HepG2 (cell line): ENCODE results near the gene CARMIL1. TPM values are rescaled to one million over a fixed set of nuclear protein-coding genes. Genes with fewer than 3 reads are reported as not detected.

Source experiments
- ATAC-seq: fragments of 200-7000 bp; cut with Tn5 transposase; 3 replicates; pipeline ENCODE4 v1.9.1; 2020; ENCODE audit warnings: mild to moderate bottlenecking, moderate library complexity
- BruUV-seq: library from RNA; stranded (reverse); fragments of 400-500 nt; replicated peaks from 2 replicates; lab custom pipeline; 2021; lab: Mats Ljungman, UMichigan
- CTCF ChIA-PET: fragments of 300-600 bp; formaldehyde crosslinking; extraction: SDS; loops from one replicate; lab custom pipeline; 2021; ENCODE audit warnings: low total read pairs, inconsistent platforms, low intra/inter-chr PET ratio; lab: Yijun Ruan, JAX
- POLR2A ChIA-PET: fragments of 350-600 bp; sonication (Branson Sonifier 250); formaldehyde crosslinking; loops from one replicate; lab custom pipeline; 2020; ENCODE audit warnings: antibody characterized with exemption, inconsistent platforms; lab: Yijun Ruan, JAX
- DNase-seq: peaks from one replicate; pipeline ENCODE4 v3.0.0-alpha.2; 2015; ENCODE audit warnings: low spot score
- FAIRE-seq: peaks from 3 replicates; lab custom pipeline; 2011; peaks lifted over from hg19 to GRCh38; lab: Jason Lieb, UNC
- H2AFZ ChIP-seq: one replicate; pipeline ENCODE4 v1.6.1; 2011; ENCODE audit warnings: low read length, inconsistent platforms
- H3K27ac ChIP-seq: fragments of 300-600 bp; 3 replicates; pipeline ENCODE4 v1.8.0; 2011; ENCODE audit warnings: mixed run types, mild to moderate bottlenecking, mixed read lengths, low read length, inconsistent platforms; ENCODE audit not compliant: insufficient read depth; ENCODE audit errors: extremely low read length
- H3K27me3 ChIP-seq, 2 experiments: fragments of 200-600 bp in 1 of 2; 2 replicates in 1 of 2; 3 replicates in 1 of 2; pipeline versions ENCODE4 v1.6.0 to v1.8.0; 2011; ENCODE audit warnings: low read length in 2 of 2, mild to moderate bottlenecking in 2 of 2, moderate library complexity in 2 of 2, inconsistent platforms in 1 of 2; ENCODE audit not compliant: insufficient read depth in 2 of 2, control insufficient read depth in 1 of 2
- H3K36me3 ChIP-seq, 2 experiments: fragments of 200-600 bp in 1 of 2; replicated peaks in 1 of 2; 2 replicates in 1 of 2; 3 replicates in 1 of 2; pipeline versions ENCODE4 v1.5.1 to v1.8.0; 2011; ENCODE audit warnings: low read length in 2 of 2, inconsistent platforms in 1 of 2; ENCODE audit not compliant: insufficient read depth in 2 of 2, control insufficient read depth in 1 of 2
- H3K4me1 ChIP-seq: 2 replicates; pipeline ENCODE4 v1.5.1; 2012; ENCODE audit warnings: low read length, inconsistent platforms; ENCODE audit not compliant: insufficient read depth
- H3K4me2 ChIP-seq: 2 replicates; pipeline ENCODE4 v1.6.0; 2011; ENCODE audit warnings: low read depth, low read length, inconsistent platforms
- H3K4me3 ChIP-seq, 3 experiments: fragments of 200-600 bp in 1 of 3; sonication (generic), shearing (Covaris generic) in 1 of 3; replicated peaks in 1 of 3; 2 replicates each; pipeline ENCODE4 v1.5.1; 2011 to 2016; ENCODE audit warnings: low read length in 3 of 3, inconsistent platforms in 2 of 3, low read depth in 2 of 3, mild to moderate bottlenecking in 2 of 3, control low read depth in 1 of 3, mixed read lengths in 1 of 3; ENCODE audit not compliant: insufficient read depth in 1 of 3
- H3K79me2 ChIP-seq: one replicate; pipeline ENCODE4 v1.6.1; 2011; ENCODE audit warnings: low read length, inconsistent platforms; ENCODE audit not compliant: insufficient read depth
- H3K9ac ChIP-seq: 2 replicates; pipeline ENCODE4 v1.6.0; 2011; ENCODE audit warnings: mild to moderate bottlenecking, low read depth, low read length, inconsistent platforms; ENCODE audit not compliant: insufficient read depth
- H3K9me3 ChIP-seq: 2 replicates; pipeline ENCODE4 v1.5.1; 2012; ENCODE audit warnings: mild to moderate bottlenecking, low read length
- H4K20me1 ChIP-seq: 2 replicates; pipeline ENCODE4 v1.6.0; 2011; ENCODE audit warnings: inconsistent platforms, mild to moderate bottlenecking, low read length, moderate library complexity; ENCODE audit not compliant: insufficient read depth
- FUBP1 ChIP-seq: sonication (generic); formaldehyde crosslinking; IDR thresholded peaks from 2 replicates; pipeline ENCODE4 v1.5.1; 2020; ENCODE audit warnings: missing genetic modification reagents, mild to moderate bottlenecking, borderline replicate concordance
- GATA4 ChIP-seq: sonication (generic); IDR thresholded peaks from 2 replicates; pipeline ENCODE4 v1.6.1; 2016; ENCODE audit warnings: antibody characterized with exemption, low read depth, borderline replicate concordance
- HMG20B ChIP-seq: conservative IDR thresholded peaks from 2 replicates; pipeline ENCODE4 v1.6.1; 2016; ENCODE audit warnings: missing genetic modification reagents, missing compliant biosample characterization
- HOXD1 ChIP-seq: sonication (generic); formaldehyde crosslinking; IDR thresholded peaks from 2 replicates; pipeline ENCODE4 v1.5.0; 2020; ENCODE audit warnings: missing genetic modification reagents
- MAFK ChIP-seq, 2 experiments: IDR thresholded peaks in 1 of 2; conservative IDR thresholded peaks in 1 of 2; 2 replicates each; pipeline ENCODE4 v1.6.1; 2011; ENCODE audit warnings: improper control_type of control experiment in 2 of 2, low read length in 2 of 2
- MLXIP ChIP-seq: sonication (generic); formaldehyde crosslinking; IDR thresholded peaks from 2 replicates; pipeline ENCODE4 v1.9.0; 2021; ENCODE audit warnings: missing genetic modification reagents, borderline replicate concordance
- MXI1 ChIP-seq: IDR thresholded peaks from 3 replicates; pipeline ENCODE4 v1.6.1; 2012; ENCODE audit warnings: low read depth, low read length, inconsistent platforms, borderline replicate concordance
- NR2F6 ChIP-seq, 2 experiments: IDR thresholded peaks; 2 replicates each; pipeline ENCODE4 v1.6.1; 2016; ENCODE audit warnings: antibody characterized with exemption in 1 of 2, mild to moderate bottlenecking in 1 of 2
- SMYD3 ChIP-seq: sonication (generic); formaldehyde crosslinking; IDR thresholded peaks from 2 replicates; pipeline ENCODE4 v1.8.1; 2023; ENCODE audit warnings: mild to moderate bottlenecking, missing genetic modification reagents
- SUZ12 ChIP-seq: fragments of 150-350 bp; IDR thresholded peaks from 2 replicates; pipeline ENCODE4 v1.6.1; 2014; ENCODE audit warnings: low read depth, low read length
- ZBTB2 ChIP-seq: sonication (generic); formaldehyde crosslinking; IDR thresholded peaks from 2 replicates; pipeline ENCODE4 v1.8.0; 2022; ENCODE audit warnings: low read depth, missing genetic modification reagents
- ZNF281 ChIP-seq: sonication (generic); formaldehyde crosslinking; IDR thresholded peaks from 2 replicates; pipeline ENCODE4 v1.4.0; 2020; ENCODE audit warnings: missing genetic modification reagents, borderline replicate concordance
- ZNF747 ChIP-seq: sonication (generic); formaldehyde crosslinking; IDR thresholded peaks from 2 replicates; pipeline ENCODE4 v1.8.1; 2023; ENCODE audit warnings: missing genetic modification reagents, mild to moderate bottlenecking, borderline replicate concordance
- WGBS: methylation state at CpG from one replicate; pipeline ENCODE4 v1.1.6; 2017; ENCODE audit warnings: low lambda C conversion rate; 5-methylcytosine and 5-hydroxymethylcytosine counted together
- in situ Hi-C: cut with HindIII; loops from 2 replicates; pipeline ENCODE4 v1.10.0; 2017; ENCODE audit warnings: low pct_unique_long_range_greater_than_20kb; ENCODE audit not compliant: extremely low pct_ligation_motif_present
- intact Hi-C: fragments of 100-400 bp; cut with micrococcal nuclease; formaldehyde crosslinking; loops from one replicate; pipeline ENCODE4 v1.10.0; 2022; ENCODE audit not compliant: unreplicated experiment
- polyA plus RNA-seq, 8 experiments: library from polyadenylated mRNA; depleted of rRNA in 3 of 8; stranded (reverse) in 7 of 8; unstranded in 1 of 8; fragments of >200 nt; fragmentation: Illumina TruSeq in 4 of 8; extraction: Trizol in 4 of 8; gene quantifications; 2 replicates each; pipeline versions ENCODE4 v1.2.1 to v1.2.3, GENCODE V29; 2011 to 2016; ENCODE audit warnings: low read depth in 4 of 8, missing spikeins in 1 of 8, mixed read lengths in 1 of 8; ENCODE audit not compliant: insufficient read depth in 1 of 8
- total RNA-seq, 5 experiments: library from RNA; depleted of rRNA; stranded (reverse); fragments of >200 nt; fragmentation: Illumina TruSeq; extraction: Trizol; gene quantifications; 2 replicates each; pipeline ENCODE4 v1.2.3, GENCODE V29; 2016; ENCODE audit warnings: low read depth in 1 of 5

Gene CARMIL1
- total and polyA plus RNA-seq, 2 of the 13 experiments (the other 11 are each of a cell fraction or from before 2014, with no cell fraction given) = 1.8 to 2.6 TPM

- TF ChIP-seq ZNF747 (no peak), SUZ12 (no peak), HOXD1 (CRISPR knock-in tag) (no peak), NR2F6 (IDR thresholded peaks at IDR 0.05) (peak; percentile 39), NR2F6 (CRISPR knock-in tag; IDR thresholded peaks at IDR 0.05) (peak; percentile 59; the same call in 1 of the 2 replicates)
These were observed 211.0 kb downstream of the CARMIL1 start (continued) for GRCh38 chr6:25490018-25490801.

GRCh38 chr6:25492951-25493350 is 213.8 kb downstream of the CARMIL1 start:
- 81% methylated on average over 3 of the region's 3 CpGs for WGBS
- Histone ChIP-seq H3K79me2 (no peaks in the 10 kb centered on the region), H3K4me3 (no peak overlapping the region), H3K9me3 (no peaks in the 10 kb centered on the region), H3K4me2 (no peak overlapping the region), H3K36me3 (no peaks in the 10 kb centered on the region), H3K9ac (no peak overlapping the region), H4K20me1 (no peaks in the 10 kb centered on the region), H3K27ac (no peak overlapping the region), H3K27me3 (no peaks in the 10 kb centered on the region), H2AFZ (no peak overlapping the region), H3K4me1 (no peaks in the 10 kb centered on the region)
- DNase-seq = no peak
- no TSS peak for BruUV-seq
- no peak for ATAC-seq
- ChIA-PET CTCF (no interaction called here), POLR2A (no interaction called here)
- in situ Hi-C loops = loop anchor here (5.0 kb wide), 1 partner anchor 221 kb away; no protein-coding TSS in a partner anchor
- peak; percentile 26 for FAIRE-seq
- intact Hi-C loops = no loop called here
- TF ChIP-seq MLXIP (no peak), MXI1 (no peak), SMYD3 (no peak), GATA4 (no peak), ZBTB2 (no peak), MAFK (conservative IDR thresholded peaks at IDR 0.05 in 1 of 2, IDR thresholded peaks at IDR 0.05 in 1 of 2; ENCODE audit: low read length in 2 of 2) (peak; percentile 90 to 96), HMG20B (CRISPR knock-in tag) (no peak), FUBP1 (CRISPR knock-in tag) (no peak), ZNF281 (CRISPR knock-in tag) (no peak)
